Skeletal muscle satellite cell (primary cell): Measurements from ENCODE around the gene SAMD10.
"Not testable (repeated sequence)": the region's sequence is repeated elsewhere in the genome, so short reads cannot be mapped to it uniquely, and the experiment has no call there.

ENCODE experiments used
- H3K27me3 ChIP-seq: 2 replicates; pipeline ENCODE4 v1.7.0; 2013; ENCODE audit warnings: low read length; ENCODE audit not compliant: control insufficient read depth, insufficient read depth
- H3K36me3 ChIP-seq: 2 replicates; pipeline ENCODE4 v1.7.0; 2013; ENCODE audit warnings: mild to moderate bottlenecking, control low read depth, low read length; ENCODE audit not compliant: insufficient read depth
- H3K4me1 ChIP-seq: 2 replicates; pipeline ENCODE4 v1.7.0; 2013; ENCODE audit warnings: low read length; ENCODE audit not compliant: control insufficient read depth, insufficient read depth
- H3K4me2 ChIP-seq: 2 replicates; pipeline ENCODE4 v1.7.0; 2013; ENCODE audit warnings: mild to moderate bottlenecking, low read length
- H3K4me3 ChIP-seq: 2 replicates; pipeline ENCODE4 v1.7.0; 2013; ENCODE audit warnings: low read length
- H3K9ac ChIP-seq: 2 replicates; pipeline ENCODE4 v1.7.0; 2013; ENCODE audit warnings: mild to moderate bottlenecking, low read depth, low read length, moderate library complexity
- H3K9me3 ChIP-seq: replicated peaks from 2 replicates; pipeline ENCODE4 v1.7.0; 2013; ENCODE audit warnings: mild to moderate bottlenecking, control low read depth, low read length

Gene SAMD10

DNA sequence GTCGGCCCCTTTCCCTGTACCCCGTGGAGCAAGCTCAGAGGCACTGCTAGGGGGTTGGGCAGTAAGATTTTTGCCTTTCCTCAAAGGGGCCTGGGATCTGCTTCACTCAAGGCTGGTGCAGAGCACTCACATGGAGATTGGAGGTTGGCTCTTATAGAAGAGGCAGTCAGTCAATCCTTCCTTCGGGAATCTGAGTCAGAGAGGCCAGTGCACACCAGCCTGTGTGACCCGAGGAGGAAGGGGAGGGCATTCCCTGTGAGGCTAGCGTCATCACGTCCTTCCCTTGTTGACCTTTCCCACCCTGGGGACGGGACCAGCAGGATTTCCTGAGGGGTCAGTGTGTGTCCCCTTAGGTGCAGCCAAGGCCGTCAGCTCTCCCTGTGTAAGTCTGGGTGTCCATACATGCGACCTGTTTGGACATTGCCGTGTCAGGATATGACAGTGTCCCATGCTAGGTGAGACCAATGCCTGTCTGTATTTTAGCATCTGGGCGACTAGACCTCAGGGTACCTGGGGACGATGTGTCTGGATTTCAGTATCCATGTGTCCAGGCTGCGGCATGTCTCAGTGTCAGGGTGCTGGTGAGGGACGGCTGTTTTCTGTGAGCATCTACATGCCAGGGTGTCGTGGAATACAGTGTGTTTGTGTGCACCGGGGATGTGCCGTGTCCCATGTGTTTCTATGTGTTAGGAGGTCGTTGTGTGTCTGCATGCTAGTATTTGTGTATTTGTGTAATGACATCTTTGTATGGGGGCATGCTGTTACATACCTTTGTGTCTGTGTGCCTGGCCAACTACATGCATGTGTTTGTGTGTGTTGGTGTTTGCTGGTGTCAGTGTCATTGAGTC is 6.9 kb downstream of the SAMD10 start:
- Histone ChIP-seq H3K4me3 (no peak overlapping the region), H3K4me1 (peaks cover 17% of the 10 kb centered on the region), H3K36me3 (peaks cover 1% of the 10 kb centered on the region), H3K9me3 (no peaks in the 10 kb centered on the region), H3K27me3 (no peaks in the 10 kb centered on the region), H3K4me2 (no peak overlapping the region), H3K9ac (no peak overlapping the region)

DNA sequence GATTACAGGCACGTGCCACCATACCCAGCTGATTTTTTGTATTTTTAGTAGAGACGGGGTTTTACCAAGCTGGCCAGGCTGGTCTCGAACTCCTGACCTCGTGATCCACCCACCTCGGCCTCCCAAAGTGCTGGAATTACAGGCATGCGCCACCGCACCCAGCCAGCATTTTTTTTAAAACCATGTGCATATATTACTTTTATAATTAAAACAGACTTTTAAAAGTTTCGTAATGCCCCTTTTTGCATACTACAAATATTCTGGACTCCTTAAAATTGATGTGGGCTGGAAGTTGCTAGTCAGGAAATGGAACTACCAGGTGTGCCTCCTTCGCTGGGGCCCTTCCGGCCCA is 7.5 kb downstream of the SAMD10 start:
- H3K36me3 ChIP-seq, H3K9ac ChIP-seq, H3K4me2 ChIP-seq, H3K27me3 ChIP-seq, H3K9me3 ChIP-seq, H3K4me3 ChIP-seq: not testable (repeated sequence)
- H3K4me1 ChIP-seq, result peaks cover 14% of the 10 kb centered on the region

DNA sequence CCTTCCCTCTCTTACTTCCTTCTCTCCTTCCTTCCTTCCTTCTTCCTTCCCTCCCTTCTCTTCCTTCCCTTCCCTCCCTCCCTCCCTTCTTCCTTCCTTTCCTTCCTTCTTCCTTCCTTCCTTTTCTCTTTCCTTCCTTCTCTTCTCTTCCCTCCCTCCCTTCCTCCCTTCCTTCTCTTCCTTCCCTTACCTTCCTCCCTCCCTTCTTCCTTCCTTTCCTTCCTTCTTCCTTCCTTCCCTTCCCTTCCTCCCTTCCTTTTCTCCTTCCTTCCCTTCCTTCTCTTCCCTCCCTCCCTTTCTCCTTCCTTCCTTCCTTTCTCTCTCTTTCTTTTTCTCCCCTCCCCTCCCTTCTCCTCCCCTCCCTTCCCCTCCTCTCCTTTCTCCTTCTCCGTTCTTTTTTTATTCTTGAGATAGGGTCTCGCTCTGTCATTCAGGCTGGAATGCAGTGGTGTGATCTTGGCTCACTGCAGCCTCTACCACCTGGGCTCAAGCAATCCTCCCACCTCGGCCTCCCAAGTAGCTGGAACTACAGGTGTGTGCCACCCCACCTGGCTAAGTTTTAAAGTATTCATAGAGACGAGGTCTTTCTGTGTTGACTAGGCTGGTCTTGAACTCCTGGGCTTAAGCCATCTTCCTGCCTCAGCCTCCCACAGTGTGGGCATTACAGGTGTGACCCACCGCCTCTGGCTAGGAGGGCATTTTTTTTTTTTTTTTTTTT is 8.6 kb downstream of the SAMD10 start:
- peak overlapping the region; percentile 79 for H3K4me3 ChIP-seq
- H3K4me1 ChIP-seq, result peaks cover 14% of the 10 kb centered on the region
- no peak overlapping the region for H3K4me2 ChIP-seq
- H3K27me3 ChIP-seq, result no peaks in the 10 kb centered on the region
- peaks cover 17% of the 10 kb centered on the region for H3K36me3 ChIP-seq
- H3K9me3 ChIP-seq, result no peaks in the 10 kb centered on the region
- H3K9ac ChIP-seq, result no peak overlapping the region

DNA sequence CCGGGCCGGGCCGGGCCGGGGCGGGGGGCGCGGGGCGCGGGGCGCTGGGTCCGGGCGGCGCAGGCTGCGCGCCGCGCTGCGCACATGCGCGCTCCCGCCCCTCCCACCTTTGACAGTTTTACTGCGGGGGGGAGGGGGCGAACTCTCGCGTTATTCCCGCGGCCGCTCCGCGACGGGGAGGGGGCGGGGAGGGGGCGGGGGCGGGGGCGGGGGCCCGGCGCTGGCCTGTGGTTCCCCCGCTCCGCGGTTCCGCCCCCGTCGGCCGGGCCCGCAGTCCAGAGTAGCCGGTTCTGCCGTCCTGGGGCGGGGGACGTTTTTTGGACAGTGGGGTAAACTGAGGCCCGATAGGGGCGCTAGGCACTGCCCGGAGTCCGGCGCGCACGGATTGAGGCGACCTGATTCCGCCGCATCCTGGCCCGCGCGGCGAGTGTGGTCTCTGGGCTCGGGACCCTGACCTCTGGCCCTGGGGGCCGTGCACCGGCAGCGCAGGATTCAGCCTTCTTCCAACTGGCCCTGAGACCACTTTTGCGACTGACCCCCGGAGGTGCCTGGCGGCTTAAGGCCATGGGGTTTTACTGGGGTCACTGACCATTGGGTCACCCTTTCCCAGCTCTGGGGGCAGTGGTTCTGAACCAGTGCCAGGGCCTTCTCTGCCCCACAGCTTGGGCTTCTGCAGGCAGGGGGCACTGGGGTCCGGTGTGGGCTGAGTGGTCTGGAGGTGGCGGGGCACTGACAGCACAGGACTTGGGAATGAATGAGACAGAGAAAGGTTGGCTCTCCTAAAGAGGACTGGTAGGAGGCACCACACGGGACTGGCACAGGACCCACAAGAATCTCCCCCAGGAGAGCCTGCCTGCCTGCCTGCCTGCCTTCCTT is 9.4 kb downstream of the SAMD10 start, which contains the start of gene ZNF512B:
ZNF512B (minus strand) TSS at position 93 of the 876 bp plus-strand sequence. CDS start 1,980 bp downstream, outside the sequence.
- H3K9me3 ChIP-seq, result no peaks in the 10 kb centered on the region
- peak within 1 kb of the TSS; percentile 88 for H3K4me3 ChIP-seq
- H3K27me3 ChIP-seq, result no peaks in the 10 kb centered on the region
- peak within 1 kb of the TSS; percentile 95 for H3K4me2 ChIP-seq
- H3K36me3 ChIP-seq, result peaks cover 17% of the 10 kb centered on the region
- peak within 1 kb of the TSS; percentile 92 for H3K9ac ChIP-seq
- peaks cover 14% of the 10 kb centered on the region for H3K4me1 ChIP-seq

DNA sequence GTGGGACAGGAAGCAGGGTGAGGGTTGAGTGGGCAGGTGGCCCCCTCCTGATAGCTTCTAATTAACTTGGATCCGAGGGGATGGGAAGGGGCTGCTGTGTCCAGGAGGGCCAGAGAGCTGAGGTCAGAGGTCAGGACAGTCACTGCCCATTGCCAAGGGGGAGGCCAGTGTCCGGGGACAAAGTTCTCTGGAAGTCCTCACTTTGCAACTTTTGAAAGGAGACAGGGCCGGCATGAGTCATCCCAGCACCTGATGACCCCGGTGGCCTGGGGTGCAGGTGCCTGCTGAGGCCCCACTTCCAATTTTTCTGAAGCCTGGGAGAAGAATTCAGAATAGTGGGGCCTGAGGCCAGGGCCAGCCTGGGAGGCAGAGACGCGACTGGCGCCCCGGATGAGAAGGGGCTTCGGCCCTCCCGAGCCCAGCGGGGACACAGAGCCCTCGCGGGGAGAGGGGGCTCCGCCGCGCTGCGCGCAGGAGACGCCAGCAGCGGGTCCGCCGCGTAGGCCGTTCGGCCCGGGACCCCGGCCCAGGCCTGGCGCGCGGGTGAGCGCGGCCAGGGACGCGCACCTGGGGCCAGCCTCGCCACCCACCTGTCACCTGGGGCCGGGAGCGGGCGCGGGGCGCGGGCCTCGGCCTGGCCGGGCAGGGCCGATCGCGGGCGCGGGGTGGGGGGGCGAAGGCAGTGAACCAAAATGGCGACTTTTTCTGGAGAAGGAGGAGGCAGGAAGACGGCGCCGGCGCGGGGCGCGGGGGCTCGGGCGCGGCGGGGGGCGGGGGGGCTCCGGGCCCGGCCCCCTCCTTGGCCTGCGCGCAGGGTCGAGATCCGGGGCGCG is 10.3 kb downstream of the SAMD10 start:
- H3K36me3 ChIP-seq, result peaks cover 17% of the 10 kb centered on the region
- no peaks in the 10 kb centered on the region for H3K9me3 ChIP-seq
- peaks cover 14% of the 10 kb centered on the region for H3K4me1 ChIP-seq
- no peaks in the 10 kb centered on the region for H3K27me3 ChIP-seq
- H3K9ac ChIP-seq, result peak overlapping the region; percentile 92
- peak overlapping the region; percentile 94 for H3K4me2 ChIP-seq
- H3K4me3 ChIP-seq, result peak overlapping the region; percentile 88

DNA sequence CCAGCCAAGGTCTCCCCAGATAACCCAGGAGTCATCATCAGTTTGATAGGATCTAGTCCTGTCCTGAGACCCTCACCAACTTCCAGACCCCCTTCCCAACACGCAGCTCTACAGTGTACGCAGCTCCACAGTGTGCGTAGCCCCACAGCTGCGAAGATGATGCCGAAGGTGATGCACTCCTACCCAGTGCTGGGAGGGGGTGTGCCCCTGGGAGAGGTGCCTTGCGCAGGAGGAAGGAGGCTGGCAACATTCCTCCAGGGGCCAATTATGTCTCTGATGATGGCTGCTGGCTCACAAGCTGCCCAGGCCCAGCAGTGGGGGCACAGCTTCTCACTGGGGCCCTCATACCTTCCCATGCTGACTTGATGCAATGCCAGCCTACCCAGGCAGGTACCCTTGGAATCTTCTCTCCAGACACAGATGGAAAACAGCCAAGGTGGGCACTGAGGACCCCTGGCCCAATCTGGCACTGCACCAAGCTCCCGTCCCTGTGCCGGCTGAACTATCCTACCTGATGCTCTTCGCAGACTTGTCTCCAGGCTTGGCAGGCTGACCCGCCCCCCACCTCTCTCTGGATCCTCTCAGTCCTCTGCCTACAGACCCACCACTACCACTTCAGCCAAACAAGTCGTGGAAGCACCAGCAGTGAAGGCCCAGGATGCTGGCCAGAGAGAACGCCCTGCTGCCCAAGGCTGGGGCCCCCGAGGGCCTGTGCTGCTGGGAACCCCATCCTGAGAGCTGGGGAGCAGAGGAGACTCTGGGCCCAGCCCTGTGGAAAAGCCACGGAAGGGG is 11.1 kb downstream of the SAMD10 start:
- Histone ChIP-seq H3K4me2 (peak overlapping the region; percentile 94), H3K4me3 (peak overlapping the region; percentile 88), H3K4me1 (peaks cover 14% of the 10 kb centered on the region), H3K9ac (peak overlapping the region; percentile 92), H3K9me3 (no peaks in the 10 kb centered on the region), H3K36me3 (peaks cover 25% of the 10 kb centered on the region), H3K27me3 (no peaks in the 10 kb centered on the region)

DNA sequence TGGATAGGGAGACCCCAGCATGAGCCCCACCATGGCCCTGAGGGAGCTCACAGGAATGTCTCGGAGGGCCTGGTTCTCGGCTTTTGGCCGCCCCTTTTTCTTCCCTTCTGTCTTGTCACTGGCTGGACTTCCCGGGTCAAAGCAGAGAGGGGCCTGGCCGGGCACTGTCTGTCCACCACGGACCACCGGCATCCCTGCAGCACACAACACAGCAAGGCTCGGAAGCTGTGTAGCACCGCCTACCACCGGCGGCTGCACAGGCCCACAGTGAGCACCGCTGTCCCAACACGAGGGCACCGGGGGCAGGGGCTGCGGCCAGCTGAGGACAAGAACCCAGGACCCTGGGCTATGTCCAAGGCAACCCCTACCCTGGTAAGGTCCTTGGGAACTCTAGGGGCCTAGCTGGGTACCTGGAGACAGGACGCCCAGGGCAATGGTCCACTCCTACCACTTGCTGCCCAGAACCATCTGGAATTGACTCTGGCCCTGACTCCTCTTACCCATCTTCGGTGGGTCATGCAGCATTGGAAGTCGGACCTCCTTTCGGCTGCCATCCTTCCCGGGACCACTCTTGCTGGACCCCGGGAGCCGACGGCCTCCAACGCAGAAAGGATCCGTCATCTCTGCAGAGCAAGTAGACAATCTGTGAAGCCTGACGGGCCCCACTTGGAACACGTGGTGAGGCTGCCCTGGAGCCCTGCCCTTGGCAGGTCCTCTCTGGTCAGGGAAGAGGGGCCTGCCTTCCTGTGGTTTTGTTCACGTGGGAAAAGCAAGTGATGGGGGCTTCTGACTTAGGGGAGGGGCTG is 11.9 kb downstream of the SAMD10 start:
- peaks cover 33% of the 10 kb centered on the region for H3K36me3 ChIP-seq
- H3K9ac ChIP-seq, result no peak overlapping the region
- no peak overlapping the region for H3K4me2 ChIP-seq
- H3K27me3 ChIP-seq, result no peaks in the 10 kb centered on the region
- H3K4me1 ChIP-seq, result peaks cover 14% of the 10 kb centered on the region
- no peaks in the 10 kb centered on the region for H3K9me3 ChIP-seq
- no peak overlapping the region for H3K4me3 ChIP-seq

DNA sequence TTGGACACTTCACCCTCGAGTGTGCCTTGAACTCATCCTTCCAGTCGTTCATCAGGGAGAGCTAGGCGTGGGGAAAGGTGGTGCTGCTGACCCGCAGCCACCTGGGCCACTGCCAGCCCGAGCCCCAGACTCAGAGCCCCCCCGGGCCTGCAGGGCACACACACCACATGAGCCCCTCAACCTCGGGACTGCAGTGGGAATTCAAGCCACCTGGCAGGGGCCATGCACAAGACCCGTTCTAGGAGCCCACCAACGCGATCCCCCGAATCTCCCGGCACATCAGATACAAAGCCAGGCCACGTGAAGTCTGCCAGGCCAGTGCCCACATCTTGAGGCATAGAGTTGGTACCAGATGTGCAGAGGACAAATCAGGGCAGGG is 12.5 kb downstream of the SAMD10 start:
- no peak overlapping the region for H3K4me2 ChIP-seq
- no peaks in the 10 kb centered on the region for H3K27me3 ChIP-seq
- no peak overlapping the region for H3K9ac ChIP-seq
- H3K36me3 ChIP-seq, result peaks cover 39% of the 10 kb centered on the region
- H3K4me1 ChIP-seq, result peaks cover 14% of the 10 kb centered on the region
- no peaks in the 10 kb centered on the region for H3K9me3 ChIP-seq
- no peak overlapping the region for H3K4me3 ChIP-seq

DNA sequence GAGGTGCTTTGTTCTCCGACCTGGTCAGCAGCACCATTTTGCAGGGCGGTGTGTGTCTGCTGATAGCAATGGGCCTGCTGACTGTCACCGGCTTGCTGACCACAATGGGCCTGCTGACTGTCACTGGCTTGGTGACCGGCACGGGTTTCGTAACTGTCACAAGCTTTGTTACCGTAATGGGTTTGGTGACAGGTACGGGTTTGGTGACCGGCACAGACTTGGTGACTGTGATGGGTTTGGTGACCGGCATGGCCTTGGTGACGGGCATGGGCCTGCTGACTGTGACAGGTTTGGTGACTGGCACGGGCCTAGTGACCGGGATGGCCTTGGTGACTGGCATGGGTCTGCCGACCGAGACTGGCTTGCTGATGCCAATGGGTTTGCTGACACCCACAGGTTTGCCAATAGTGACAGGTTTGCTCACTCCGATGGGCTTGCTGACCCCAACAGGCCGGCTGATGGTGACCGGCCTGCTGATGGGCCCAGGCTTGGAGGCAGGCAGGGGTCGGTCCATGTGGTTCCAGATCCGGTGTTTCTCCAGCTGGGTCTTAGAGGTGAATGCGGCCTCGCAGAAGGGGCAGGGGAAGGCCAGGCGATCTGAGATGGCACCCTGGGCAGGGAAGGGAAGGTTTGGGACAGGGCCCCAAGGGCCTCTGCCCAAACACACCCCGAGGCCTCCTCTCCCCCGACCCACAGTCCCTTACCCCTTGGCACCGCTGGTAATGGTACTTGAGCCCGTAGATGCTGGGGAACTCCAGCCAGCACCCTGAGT is 13.1 kb downstream of the SAMD10 start:
- Histone ChIP-seq H3K27me3 (no peaks in the 10 kb centered on the region), H3K9ac (no peak overlapping the region), H3K4me2 (no peak overlapping the region), H3K4me3 (no peak overlapping the region), H3K36me3 (peaks cover 42% of the 10 kb centered on the region), H3K4me1 (peaks cover 14% of the 10 kb centered on the region), H3K9me3 (no peaks in the 10 kb centered on the region)
